ENCODE results near the gene GRIK3. TPM values are rescaled to one million over a fixed set of nuclear protein-coding genes. Genes with fewer than 3 reads are reported as not detected.

The GRIK3 gene
- total RNA-seq, 4 donors from 2014 or later = 0.13 to 0.42 (median 0.15) TPM; not detected in 1

- Histone ChIP-seq H3K9me3 (no peaks in the 10 kb centered on the region), H3K4me1 (no peaks in the 10 kb centered on the region), H3K27ac (no peak overlapping the region), H3K27me3 (no peaks in the 10 kb centered on the region), H3K36me3 (no peaks in the 10 kb centered on the region), H3K4me3 (replicated peaks in 1 of 3) (no peak overlapping the region)
- DNase-seq = no peak
- intact Hi-C loops (cut with DNase I) = no loop called here
- 70 to 76% methylated on average over 2 of the region's 2 CpGs for WGBS, 2 donors
- no peak for TF ChIP-seq POLR2A (IDR thresholded peaks at IDR 0.05)
- TF ChIP-seq, protein P1, sequence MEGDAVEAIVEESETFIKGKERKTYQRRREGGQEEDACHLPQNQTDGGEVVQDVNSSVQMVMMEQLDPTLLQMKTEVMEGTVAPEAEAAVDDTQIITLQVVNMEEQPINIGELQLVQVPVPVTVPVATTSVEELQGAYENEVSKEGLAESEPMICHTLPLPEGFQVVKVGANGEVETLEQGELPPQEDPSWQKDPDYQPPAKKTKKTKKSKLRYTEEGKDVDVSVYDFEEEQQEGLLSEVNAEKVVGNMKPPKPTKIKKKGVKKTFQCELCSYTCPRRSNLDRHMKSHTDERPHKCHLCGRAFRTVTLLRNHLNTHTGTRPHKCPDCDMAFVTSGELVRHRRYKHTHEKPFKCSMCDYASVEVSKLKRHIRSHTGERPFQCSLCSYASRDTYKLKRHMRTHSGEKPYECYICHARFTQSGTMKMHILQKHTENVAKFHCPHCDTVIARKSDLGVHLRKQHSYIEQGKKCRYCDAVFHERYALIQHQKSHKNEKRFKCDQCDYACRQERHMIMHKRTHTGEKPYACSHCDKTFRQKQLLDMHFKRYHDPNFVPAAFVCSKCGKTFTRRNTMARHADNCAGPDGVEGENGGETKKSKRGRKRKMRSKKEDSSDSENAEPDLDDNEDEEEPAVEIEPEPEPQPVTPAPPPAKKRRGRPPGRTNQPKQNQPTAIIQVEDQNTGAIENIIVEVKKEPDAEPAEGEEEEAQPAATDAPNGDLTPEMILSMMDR (IDR thresholded peaks at IDR 0.05) = no peak
Measured at GRCh38 chr1:37076168-37076567, 41.9 kb upstream of the GRIK3 start.

DNA sequence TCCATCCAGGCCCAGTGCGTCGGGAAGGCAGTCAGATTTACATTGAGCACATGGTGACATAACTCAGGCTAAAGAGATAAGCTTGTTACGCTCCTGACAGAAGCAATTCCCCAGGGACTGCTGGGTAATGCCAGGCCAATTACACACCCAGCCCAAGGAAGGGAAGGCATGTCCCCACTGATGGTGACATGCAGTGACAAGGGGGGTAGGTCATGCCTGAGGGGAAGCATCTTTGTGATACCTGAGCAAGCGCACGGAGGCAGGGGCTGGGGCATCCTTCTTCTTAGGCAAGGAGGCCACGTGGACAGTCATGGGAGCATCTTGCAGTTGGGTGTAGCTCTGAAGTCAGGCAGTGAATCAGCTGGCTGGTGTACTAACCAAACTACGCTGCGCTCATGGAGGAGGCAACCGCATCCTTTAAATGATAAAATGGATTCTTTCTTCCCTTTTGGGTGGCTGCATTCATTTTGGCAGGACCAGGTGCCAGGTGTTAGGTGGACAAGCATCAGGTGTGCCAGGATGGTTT, 39.6 kb upstream of the GRIK3 start:
- Histone ChIP-seq H3K27me3 (no peaks in the 10 kb centered on the region), H3K4me1 (no peaks in the 10 kb centered on the region), H3K9me3 (no peaks in the 10 kb centered on the region), H3K4me3 (replicated peaks in 1 of 3) (no peak overlapping the region), H3K36me3 (no peaks in the 10 kb centered on the region), H3K27ac (no peak overlapping the region)
- TF ChIP-seq, protein P1 (IDR thresholded peaks at IDR 0.05) = no peak
- TF ChIP-seq POLR2A (IDR thresholded peaks at IDR 0.05) = no peak
- WGBS, 2 donors = 76 to 88% methylated on average over 9 of the region's 9 CpGs
- DNase-seq = no peak
- intact Hi-C loops (cut with DNase I) = no loop called here

- Histone ChIP-seq H3K27me3 (no peaks in the 10 kb centered on the region), H3K9me3 (no peaks in the 10 kb centered on the region), H3K27ac (no peak overlapping the region), H3K4me3 (replicated peaks in 1 of 3) (no peak overlapping the region), H3K36me3 (no peaks in the 10 kb centered on the region), H3K4me1 (no peaks in the 10 kb centered on the region)
- intact Hi-C loops (cut with DNase I) = no loop called here
- no peak for DNase-seq
- TF ChIP-seq POLR2A (IDR thresholded peaks at IDR 0.05) = no peak
- TF ChIP-seq, protein P1 (IDR thresholded peaks at IDR 0.05) = no peak
- WGBS, 2 donors = 47 to 49% methylated on average over 9 of the region's 9 CpGs
Measured at GRCh38 chr1:37073152-37073853, 39.0 kb upstream of the GRIK3 start.

DNA sequence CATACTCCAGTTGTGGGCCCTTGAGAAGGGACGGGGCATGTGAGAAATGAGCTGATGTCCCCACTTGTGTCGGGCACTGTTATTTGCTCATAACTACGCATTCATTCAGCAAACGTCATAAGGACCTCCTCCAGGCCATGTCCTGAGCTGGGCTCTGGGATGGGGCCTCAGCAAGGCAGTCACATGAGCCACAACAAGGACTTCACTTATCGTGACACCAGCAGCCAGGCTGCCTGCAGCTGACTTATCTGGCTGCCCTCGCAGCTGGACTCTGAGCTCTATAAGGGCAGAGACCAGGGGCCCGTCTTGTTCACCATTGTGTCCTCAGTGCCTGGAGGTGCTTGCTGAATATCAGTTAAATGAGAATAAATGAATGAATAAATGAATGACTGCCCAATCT, 37.5 kb upstream of the GRIK3 start:
- 54 to 61% methylated on average over 7 of the region's 7 CpGs for WGBS, 2 donors

DNA sequence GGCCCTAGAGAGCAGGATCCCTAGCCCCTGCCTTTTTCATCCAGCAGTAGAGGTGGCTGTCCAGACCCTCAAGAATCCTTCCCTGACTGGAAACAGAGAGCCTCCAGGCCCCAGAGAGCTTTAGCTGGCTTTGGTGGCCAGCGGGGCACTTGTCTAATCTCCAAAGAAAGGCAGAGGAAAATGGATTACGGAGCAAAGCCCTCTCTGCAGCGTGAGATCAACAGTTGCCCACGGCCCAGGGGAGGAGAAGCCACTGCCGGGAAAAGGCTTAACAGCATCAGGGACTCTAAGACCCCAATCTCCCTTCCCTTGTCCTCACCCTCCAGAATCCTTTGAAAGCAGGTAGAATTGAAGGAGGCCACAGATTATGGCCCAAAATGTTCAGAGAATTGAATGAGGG, 35.8 kb upstream of the GRIK3 start:
- 45 to 56% methylated on average over 5 of the region's 5 CpGs for WGBS, 2 donors
- no peak for TF ChIP-seq POLR2A (IDR thresholded peaks at IDR 0.05)
- TF ChIP-seq, protein P1 (IDR thresholded peaks at IDR 0.05) = no peak
- intact Hi-C loops (cut with DNase I) = no loop called here

More for the DNA sequence above, 37.5 kb upstream of the GRIK3 start:
- Histone ChIP-seq H3K27me3 (no peaks in the 10 kb centered on the region), H3K9me3 (no peaks in the 10 kb centered on the region), H3K4me1 (no peaks in the 10 kb centered on the region), H3K4me3 (replicated peaks in 1 of 3) (no peak overlapping the region), H3K27ac (no peak overlapping the region), H3K36me3 (no peaks in the 10 kb centered on the region)
- TF ChIP-seq POLR2A (IDR thresholded peaks at IDR 0.05) = no peak
- TF ChIP-seq, protein P1 (IDR thresholded peaks at IDR 0.05) = no peak
- DNase-seq = no peak
- intact Hi-C loops (cut with DNase I) = no loop called here

More for the DNA sequence above, 35.8 kb upstream of the GRIK3 start:
- Histone ChIP-seq H3K4me3 (replicated peaks in 1 of 3) (no peak overlapping the region), H3K4me1 (no peaks in the 10 kb centered on the region), H3K27me3 (no peaks in the 10 kb centered on the region), H3K9me3 (no peaks in the 10 kb centered on the region), H3K36me3 (no peaks in the 10 kb centered on the region), H3K27ac (no peak overlapping the region)
- DNase-seq = no peak
